GM23338 (cell line): ENCODE measurements around the gene BDH1. TPM values are rescaled to one million over a fixed set of nuclear protein-coding genes. Genes with fewer than 3 reads are reported as not detected.

ENCODE experiments used
- ATAC-seq: fragments of 200-7000 bp; cut with Tn5 transposase; 3 replicates; pipeline ENCODE4 v1.9.1; 2020
- DNase-seq: peaks from one replicate; pipeline ENCODE4 v3.0.0-alpha.2; 2015; ENCODE audit warnings: low spot score
- H2AFZ ChIP-seq: fragments of 200-600 bp; sonication (generic); 2 replicates; pipeline ENCODE4 v1.8.0; 2016; ENCODE audit warnings: antibody characterized with exemption, mild to moderate bottlenecking, moderate library complexity
- H3F3A ChIP-seq: fragments of 200-600 bp; sonication (generic); replicated peaks from 2 replicates; pipeline ENCODE4 v1.8.0; 2017; ENCODE audit warnings: antibody characterized with exemption, mixed run types, low read depth
- H3K27ac ChIP-seq: fragments of 200-600 bp; sonication (generic); 2 replicates; pipeline ENCODE4 v1.6.1; 2016; ENCODE audit warnings: low read depth
- H3K27me3 ChIP-seq: fragments of 200-600 bp; sonication (generic); 2 replicates; pipeline ENCODE4 v1.8.0; 2016; ENCODE audit warnings: mild to moderate bottlenecking, mixed run types, moderate library complexity; ENCODE audit not compliant: insufficient read depth
- H3K36me3 ChIP-seq: fragments of 200-600 bp; sonication (generic); 2 replicates; pipeline ENCODE4 v1.8.0; 2016; ENCODE audit warnings: mild to moderate bottlenecking; ENCODE audit not compliant: insufficient read depth
- H3K4me1 ChIP-seq: fragments of 200-600 bp; sonication (generic); 2 replicates; pipeline ENCODE4 v1.8.0; 2016; ENCODE audit warnings: mild to moderate bottlenecking, moderate library complexity; ENCODE audit not compliant: insufficient read depth
- H3K4me2 ChIP-seq: fragments of 200-600 bp; sonication (generic); 2 replicates; pipeline ENCODE4 v1.7.1; 2017; ENCODE audit warnings: mixed run types
- H3K4me3 ChIP-seq: fragments of 200-600 bp; sonication (generic); 2 replicates; pipeline ENCODE4 v1.6.1; 2016; ENCODE audit warnings: mixed run types
- H3K79me2 ChIP-seq: fragments of 200-600 bp; sonication (generic); replicated peaks from 2 replicates; pipeline ENCODE4 v1.8.0; 2017; ENCODE audit warnings: mild to moderate bottlenecking; ENCODE audit not compliant: insufficient read depth
- H3K9me2 ChIP-seq: fragments of 200-600 bp; sonication (generic); 2 replicates; pipeline ENCODE4 v1.8.0; 2017; ENCODE audit not compliant: insufficient read depth
- H4K20me1 ChIP-seq: fragments of 200-600 bp; sonication (generic); replicated peaks from 2 replicates; pipeline ENCODE4 v1.8.0; 2017; ENCODE audit warnings: mild to moderate bottlenecking; ENCODE audit not compliant: insufficient read depth
- H3K27ac Mint-ChIP-seq: 2 replicates; pipeline ENCODE4 v1.8.0; 2020; ENCODE audit warnings: inconsistent platforms, mild to moderate bottlenecking, moderate library complexity, mixed read lengths
- H3K27me3 Mint-ChIP-seq: 3 replicates; pipeline ENCODE4 v1.8.0; 2022; ENCODE audit warnings: low read depth, mild to moderate bottlenecking, moderate library complexity, mixed read lengths, inconsistent platforms; ENCODE audit not compliant: insufficient read depth, poor library complexity
- H3K36me3 Mint-ChIP-seq: 3 replicates; pipeline ENCODE4 v1.8.0; 2021; ENCODE audit warnings: low read depth, mild to moderate bottlenecking, inconsistent platforms, moderate library complexity, mixed read lengths
- H3K4me1 Mint-ChIP-seq: 3 replicates; pipeline ENCODE4 v1.8.0; 2020; ENCODE audit warnings: mild to moderate bottlenecking, inconsistent platforms, mixed read lengths
- H3K4me3 Mint-ChIP-seq: 3 replicates; pipeline ENCODE4 v1.8.0; 2021; ENCODE audit warnings: moderate library complexity, mild to moderate bottlenecking, inconsistent platforms, mixed read lengths
- H3K9me3 Mint-ChIP-seq: 3 replicates; pipeline ENCODE4 v1.8.0; 2020; ENCODE audit warnings: moderate library complexity, mild to moderate bottlenecking, inconsistent platforms, mixed read lengths
- CREB1 ChIP-seq: fragments of 250-450 bp; sonication (Bioruptor Pico); IDR thresholded peaks from 2 replicates; pipeline ENCODE4 v1.5.0; 2020; ENCODE audit warnings: low read depth, mild to moderate bottlenecking, moderate library complexity
- EZH2 ChIP-seq: fragments of 200-600 bp; sonication (generic); IDR thresholded peaks from one replicate; pipeline ENCODE4 v1.8.0; 2017; ENCODE audit warnings: antibody characterized with exemption, mild to moderate bottlenecking, low read depth; ENCODE audit not compliant: unreplicated experiment
- EZH2phosphoT487 ChIP-seq: fragments of 200-600 bp; sonication (generic); IDR thresholded peaks from one replicate; pipeline ENCODE4 v1.8.1; 2018; ENCODE audit warnings: antibody characterized with exemption; ENCODE audit not compliant: unreplicated experiment
- JUNB ChIP-seq: IDR thresholded peaks from one replicate; pipeline ENCODE4 v1.6.1; 2016; ENCODE audit warnings: antibody characterized with exemption; ENCODE audit not compliant: unreplicated experiment
- NANOG ChIP-seq: IDR thresholded peaks from 2 replicates; pipeline ENCODE4 v1.6.1; 2016; ENCODE audit warnings: antibody characterized with exemption, borderline replicate concordance
- POLR2AphosphoS5 ChIP-seq: IDR thresholded peaks from 2 replicates; pipeline ENCODE4 v1.6.1; 2016; ENCODE audit warnings: antibody characterized with exemption, low read depth
- STAT1 ChIP-seq: IDR thresholded peaks from one replicate; pipeline ENCODE4 v1.6.1; 2016; ENCODE audit warnings: antibody characterized with exemption; ENCODE audit not compliant: unreplicated experiment
- ZNF114 ChIP-seq: fragments of 250-450 bp; sonication (Bioruptor Pico); IDR thresholded peaks from 2 replicates; pipeline ENCODE4 v1.5.0; 2020; ENCODE audit warnings: mild to moderate bottlenecking, moderate library complexity
- ZNF331 ChIP-seq: fragments of 250-450 bp; sonication (Bioruptor Pico); IDR thresholded peaks from 2 replicates; pipeline ENCODE4 v1.5.0; 2020; ENCODE audit warnings: low read depth, mild to moderate bottlenecking, moderate library complexity
- ZNF462 ChIP-seq: fragments of 250-450 bp; sonication (Bioruptor Pico); IDR thresholded peaks from 2 replicates; pipeline ENCODE4 v1.5.0; 2020; ENCODE audit warnings: mild to moderate bottlenecking, moderate library complexity
- polyA plus RNA-seq: library from polyadenylated mRNA; unstranded; fragments of >200 nt; fragmentation: Nextera tagmentation; extraction: Ambion mirVana; gene quantifications from 2 replicates; pipeline ENCODE4 v1.2.1, GENCODE V29; 2016
- total RNA-seq: library from RNA; depleted of rRNA; stranded (reverse); fragments of >200 nt; shearing (Covaris generic); gene quantifications from 2 replicates; pipeline ENCODE4 v1.2.3, GENCODE V29; 2014
- TF ChIP-seq, protein P1 (sequence below): IDR thresholded peaks from 2 replicates; pipeline ENCODE4 v1.6.1; 2016; ENCODE audit warnings: antibody characterized with exemption

Gene BDH1
- total and polyA plus RNA-seq, 2 experiments from 2014 or later, result 18.1 to 19.3 TPM

DNA sequence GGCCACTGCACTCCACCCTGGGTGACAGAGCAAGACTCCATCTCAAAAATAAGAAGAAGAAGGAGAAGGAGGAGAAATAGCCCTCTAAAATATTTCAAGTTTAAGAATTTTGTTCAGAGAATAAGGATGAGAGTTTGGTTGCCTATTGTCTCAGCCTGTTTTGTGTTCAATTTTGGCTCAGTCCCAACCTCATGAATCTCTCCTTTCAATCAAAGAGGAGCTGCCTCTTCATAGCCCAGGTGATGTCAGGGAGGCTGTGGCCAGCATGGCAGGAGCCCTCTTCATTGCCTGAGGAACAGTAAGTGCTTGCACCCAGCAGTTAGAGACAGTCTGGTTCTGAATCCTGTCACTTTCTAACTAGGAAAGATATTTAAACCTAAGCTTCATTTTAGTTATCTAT lies 55.0 kb downstream of the BDH1 start:
- no peaks in the 10 kb centered on the region for H3K36me3 ChIP-seq
- no peaks in the 10 kb centered on the region for H3K4me1 ChIP-seq
- H3K79me2 ChIP-seq, result no peaks in the 10 kb centered on the region
- H3K9me3 Mint-ChIP-seq, result peaks cover 15% of the 10 kb centered on the region
- no peak overlapping the region for H3K4me2 ChIP-seq
- no peak overlapping the region for H3K4me3 ChIP-seq
- peaks cover 8% of the 10 kb centered on the region for H3K36me3 Mint-ChIP-seq
- TF ChIP-seq JUNB (no peak), POLR2AphosphoS5 (no peak), ZNF331 (no peak), STAT1 (no peak), ZNF114 (CRISPR knock-in tag) (no peak), EZH2phosphoT487 (no peak), CREB1 (CRISPR knock-in tag) (no peak), NANOG (no peak), EZH2 (no peak), ZNF462 (CRISPR knock-in tag) (no peak)
- TF ChIP-seq, protein P1, sequence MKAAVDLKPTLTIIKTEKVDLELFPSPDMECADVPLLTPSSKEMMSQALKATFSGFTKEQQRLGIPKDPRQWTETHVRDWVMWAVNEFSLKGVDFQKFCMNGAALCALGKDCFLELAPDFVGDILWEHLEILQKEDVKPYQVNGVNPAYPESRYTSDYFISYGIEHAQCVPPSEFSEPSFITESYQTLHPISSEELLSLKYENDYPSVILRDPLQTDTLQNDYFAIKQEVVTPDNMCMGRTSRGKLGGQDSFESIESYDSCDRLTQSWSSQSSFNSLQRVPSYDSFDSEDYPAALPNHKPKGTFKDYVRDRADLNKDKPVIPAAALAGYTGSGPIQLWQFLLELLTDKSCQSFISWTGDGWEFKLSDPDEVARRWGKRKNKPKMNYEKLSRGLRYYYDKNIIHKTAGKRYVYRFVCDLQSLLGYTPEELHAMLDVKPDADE, result no peak
- no peak for ATAC-seq
- no peak overlapping the region for H3K27ac Mint-ChIP-seq
- no peak overlapping the region for H2AFZ ChIP-seq
- H3K27me3 ChIP-seq, result no peaks in the 10 kb centered on the region
- 0 out of 2 replicates have a peak, but pooled peaks cover 4% of the 10 kb centered on the region for H3F3A ChIP-seq
- H4K20me1 ChIP-seq, result no peaks in the 10 kb centered on the region
- no peak overlapping the region for H3K4me3 Mint-ChIP-seq
- no peaks in the 10 kb centered on the region for H3K9me2 ChIP-seq
- no peaks in the 10 kb centered on the region; the same call in 2 of the 3 replicates for H3K4me1 Mint-ChIP-seq
- DNase-seq, result no peak
- H3K27me3 Mint-ChIP-seq, result peaks cover 4% of the 10 kb centered on the region
- no peak overlapping the region for H3K27ac ChIP-seq
